ENCODE results near the gene ADAMTS1. TPM values are rescaled to one million over a fixed set of nuclear protein-coding genes. Genes with fewer than 3 reads are reported as not detected.

ADAMTS1 gene
- total and polyA plus RNA-seq, 2 experiments from 2014 or later = 110 to 136 TPM

- WGBS (ENCODE audit: low lambda C conversion rate, missing lambda C conversion rate) = 43% methylated on average over 1 of the region's 1 CpG
- Histone ChIP-seq H3K27ac (peak overlapping the region; percentile 85), H3K79me2 (no peaks in the 10 kb centered on the region), H3K9me3 (ENCODE audit: low read depth) (no peaks in the 10 kb centered on the region), H3K9me2 (replicated peaks; ENCODE audit: insufficient read depth) (no peaks in the 10 kb centered on the region), H3K4me3 (no peak overlapping the region), H3K4me1 (ENCODE audit: insufficient read depth) (peaks cover 8% of the 10 kb centered on the region), H3K27me3 (no peaks in the 10 kb centered on the region), H3K4me2 (peak overlapping the region; percentile 53), H4K20me1 (ENCODE audit: insufficient read depth, poor library complexity, severe bottlenecking) (no peaks in the 10 kb centered on the region), H3K36me3 (replicated peaks; ENCODE audit: insufficient read depth, low read depth) (no peaks in the 10 kb centered on the region), H2AFZ (no peak overlapping the region)
- DNase-seq (ENCODE audit: low spot score) = peak; percentile 47
- no peak for TF ChIP-seq EZH2phosphoT487 (IDR thresholded peaks at IDR 0.05; ENCODE audit: low read depth, severe bottlenecking, unreplicated experiment)
- no peak for TF ChIP-seq EZH2 (IDR thresholded peaks at IDR 0.05; ENCODE audit: borderline replicate concordance)
- TF ChIP-seq CTCF (IDR thresholded peaks at IDR 0.05; ENCODE audit: poor library complexity) = no peak
Observed at GRCh38 chr21:26801498-26801897, 43.7 kb downstream of the ADAMTS1 start.

GRCh38 chr21:26800970-26801431, 44.2 kb downstream of the ADAMTS1 start:
- H3K4me2 ChIP-seq = peak overlapping the region; percentile 53
- no peak for DNase-seq (ENCODE audit: low spot score)
- H3K4me3 ChIP-seq = no peak overlapping the region
- no peaks in the 10 kb centered on the region for H3K27me3 ChIP-seq
- H3K9me2 ChIP-seq (replicated peaks; ENCODE audit: insufficient read depth) = no peaks in the 10 kb centered on the region
- no peaks in the 10 kb centered on the region for H3K79me2 ChIP-seq
- H3K27ac ChIP-seq = peak overlapping the region; percentile 85
- H2AFZ ChIP-seq = no peak overlapping the region
- peaks cover 9% of the 10 kb centered on the region for H3K4me1 ChIP-seq (ENCODE audit: insufficient read depth)
- H3K9me3 ChIP-seq (ENCODE audit: low read depth) = no peaks in the 10 kb centered on the region
- TF ChIP-seq EZH2 (IDR thresholded peaks at IDR 0.05; ENCODE audit: borderline replicate concordance) (no peak), CTCF (IDR thresholded peaks at IDR 0.05; ENCODE audit: poor library complexity) (no peak), EZH2phosphoT487 (IDR thresholded peaks at IDR 0.05; ENCODE audit: low read depth, severe bottlenecking, unreplicated experiment) (no peak)
- no peaks in the 10 kb centered on the region for H4K20me1 ChIP-seq (ENCODE audit: insufficient read depth, poor library complexity, severe bottlenecking)
- WGBS (ENCODE audit: low lambda C conversion rate, missing lambda C conversion rate) = 49% methylated on average over 9 of the region's 9 CpGs
- no peaks in the 10 kb centered on the region for H3K36me3 ChIP-seq (replicated peaks; ENCODE audit: insufficient read depth, low read depth)

- Histone ChIP-seq H3K27me3 (no peaks in the 10 kb centered on the region), H3K4me3 (no peak overlapping the region), H2AFZ (no peak overlapping the region), H3K4me2 (no peak overlapping the region), H4K20me1 (ENCODE audit: insufficient read depth, poor library complexity, severe bottlenecking) (no peaks in the 10 kb centered on the region), H3K4me1 (ENCODE audit: insufficient read depth) (peaks cover 9% of the 10 kb centered on the region), H3K27ac (peak overlapping the region; percentile 85), H3K36me3 (replicated peaks; ENCODE audit: insufficient read depth, low read depth) (no peaks in the 10 kb centered on the region), H3K9me3 (ENCODE audit: low read depth) (no peaks in the 10 kb centered on the region), H3K9me2 (replicated peaks; ENCODE audit: insufficient read depth) (no peaks in the 10 kb centered on the region), H3K79me2 (no peaks in the 10 kb centered on the region)
- no peak for TF ChIP-seq CTCF (IDR thresholded peaks at IDR 0.05; ENCODE audit: poor library complexity)
- TF ChIP-seq EZH2phosphoT487 (IDR thresholded peaks at IDR 0.05; ENCODE audit: low read depth, severe bottlenecking, unreplicated experiment) = no peak
- no peak for TF ChIP-seq EZH2 (IDR thresholded peaks at IDR 0.05; ENCODE audit: borderline replicate concordance)
- WGBS (ENCODE audit: low lambda C conversion rate, missing lambda C conversion rate) = 98% methylated on average over 2 of the region's 2 CpGs
- DNase-seq (ENCODE audit: low spot score) = no peak
Observed at GRCh38 chr21:26800455-26800854, 44.8 kb downstream of the ADAMTS1 start.

GRCh38 chr21:26800001-26800400, 45.2 kb downstream of the ADAMTS1 start:
- Histone ChIP-seq H3K4me2 (no peak overlapping the region), H4K20me1 (ENCODE audit: insufficient read depth, poor library complexity, severe bottlenecking) (no peaks in the 10 kb centered on the region), H3K9me3 (ENCODE audit: low read depth) (no peaks in the 10 kb centered on the region), H3K4me3 (no peak overlapping the region), H3K36me3 (replicated peaks; ENCODE audit: insufficient read depth, low read depth) (no peaks in the 10 kb centered on the region), H3K27ac (peak overlapping the region; percentile 85), H3K27me3 (no peaks in the 10 kb centered on the region), H3K4me1 (ENCODE audit: insufficient read depth) (peaks cover 9% of the 10 kb centered on the region), H2AFZ (no peak overlapping the region), H3K79me2 (no peaks in the 10 kb centered on the region), H3K9me2 (replicated peaks; ENCODE audit: insufficient read depth) (no peaks in the 10 kb centered on the region)
- DNase-seq (ENCODE audit: low spot score) = no peak
- TF ChIP-seq EZH2phosphoT487 (IDR thresholded peaks at IDR 0.05; ENCODE audit: low read depth, severe bottlenecking, unreplicated experiment) (no peak), EZH2 (IDR thresholded peaks at IDR 0.05; ENCODE audit: borderline replicate concordance) (no peak), CTCF (IDR thresholded peaks at IDR 0.05; ENCODE audit: poor library complexity) (no peak)
- 58% methylated on average over 3 of the region's 3 CpGs for WGBS (ENCODE audit: low lambda C conversion rate, missing lambda C conversion rate)
